Tibial nerve (tissue), 4 donors: ENCODE measurements around the gene NNMT. TPM values are rescaled to one million over a fixed set of nuclear protein-coding genes. Genes with fewer than 3 reads are reported as not detected.

ENCODE experiments used
- DNase-seq, 2 donors: peaks; one replicate each; pipeline ENCODE4 v3.0.0-alpha.2; 2019; ENCODE audit warnings: low spot score in 2 of 2
- H3K27ac ChIP-seq, 4 donors: fragments of 200-600 bp; sonication (generic) in 3 of 4; one replicate each; pipeline ENCODE4 v1.5.1; 2017 to 2019; ENCODE audit warnings: mild to moderate bottlenecking in 1 of 4
- H3K27me3 ChIP-seq, 2 donors: fragments of 200-600 bp; sonication (generic) in 1 of 2; one replicate each; pipeline versions ENCODE4 v1.5.1 to v1.6.0; 2017 to 2019
- H3K36me3 ChIP-seq, 3 donors: fragments of 200-600 bp; sonication (generic); one replicate each; pipeline ENCODE4 v1.5.1; 2018 to 2019
- H3K4me1 ChIP-seq, 4 donors: fragments of 200-600 bp; sonication (generic) in 3 of 4; one replicate each; pipeline ENCODE4 v1.5.1; 2017 to 2019
- H3K4me3 ChIP-seq, 4 donors: fragments of 200-600 bp; sonication (generic) in 3 of 4; one replicate each; pipeline ENCODE4 v1.5.1; 2017 to 2019; ENCODE audit warnings: mild to moderate bottlenecking in 1 of 4, moderate library complexity in 1 of 4
- H3K9me3 ChIP-seq, 4 donors: fragments of 200-600 bp; sonication (generic) in 3 of 4; one replicate each; pipeline ENCODE4 v1.5.1; 2017 to 2019
- EP300 ChIP-seq, 2 donors: sonication (generic); formaldehyde crosslinking; IDR thresholded peaks; one replicate each; pipeline ENCODE4 v1.6.1; 2017; ENCODE audit warnings: antibody characterized with exemption in 2 of 2, mild to moderate bottlenecking in 1 of 2
- POLR2A ChIP-seq, 2 donors: fragments of 450-650 bp; IDR thresholded peaks; one replicate each; pipeline ENCODE4 v1.6.1; 2017; ENCODE audit warnings: antibody characterized with exemption in 2 of 2, mild to moderate bottlenecking in 2 of 2, moderate library complexity in 2 of 2
- WGBS, 2 donors: methylation state at CpG; one replicate each; pipeline ENCODE4 v1.1.5; 2018; 5-methylcytosine and 5-hydroxymethylcytosine counted together
- total RNA-seq, 4 donors: library from RNA; depleted of rRNA; stranded (reverse); fragments of >200 nt; gene quantifications; one replicate each; pipeline ENCODE4 v1.1.0, GENCODE V29; 2016
- TF ChIP-seq, protein P1 (sequence below), 5 experiments: fragments of 200-600 bp in 3 of 5; fragments of 450-650 bp in 2 of 5; sonication (generic) in 3 of 5; IDR thresholded peaks; one replicate each; pipeline ENCODE4 v1.5.1; 2016 to 2019; ENCODE audit warnings: antibody characterized with exemption in 5 of 5, mild to moderate bottlenecking in 3 of 5, moderate library complexity in 2 of 5

The NNMT gene
- total RNA-seq, 4 donors from 2014 or later = 520 to 1,803 (median 896) TPM

DNA sequence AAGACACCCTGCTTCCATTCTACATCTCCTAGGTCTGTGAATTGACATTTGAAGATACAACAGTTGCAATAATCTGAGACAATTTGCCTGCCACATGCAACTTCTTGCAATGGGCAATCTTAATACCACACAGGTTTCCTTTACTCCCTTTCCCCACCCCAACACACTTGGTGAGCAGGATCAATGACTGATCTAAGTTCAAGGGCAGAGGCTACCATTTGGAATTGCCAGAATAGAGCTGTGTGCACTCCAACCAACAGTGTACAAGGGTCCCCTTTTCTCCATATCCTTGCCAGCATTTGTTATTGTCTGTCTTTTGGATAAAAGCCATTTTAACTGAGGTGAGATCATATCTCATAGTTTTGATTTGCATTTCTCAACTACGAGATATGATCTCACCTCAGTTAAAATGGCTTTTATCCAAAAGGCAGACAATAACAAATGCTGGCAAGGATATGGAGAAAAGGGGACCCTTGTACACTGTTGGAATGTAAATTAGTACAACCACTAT lies 2.9 kb upstream of the NNMT start:
- no peak for TF ChIP-seq EP300 (IDR thresholded peaks at IDR 0.05)
- no peak for TF ChIP-seq POLR2A (IDR thresholded peaks at IDR 0.05)
- TF ChIP-seq, protein P1, sequence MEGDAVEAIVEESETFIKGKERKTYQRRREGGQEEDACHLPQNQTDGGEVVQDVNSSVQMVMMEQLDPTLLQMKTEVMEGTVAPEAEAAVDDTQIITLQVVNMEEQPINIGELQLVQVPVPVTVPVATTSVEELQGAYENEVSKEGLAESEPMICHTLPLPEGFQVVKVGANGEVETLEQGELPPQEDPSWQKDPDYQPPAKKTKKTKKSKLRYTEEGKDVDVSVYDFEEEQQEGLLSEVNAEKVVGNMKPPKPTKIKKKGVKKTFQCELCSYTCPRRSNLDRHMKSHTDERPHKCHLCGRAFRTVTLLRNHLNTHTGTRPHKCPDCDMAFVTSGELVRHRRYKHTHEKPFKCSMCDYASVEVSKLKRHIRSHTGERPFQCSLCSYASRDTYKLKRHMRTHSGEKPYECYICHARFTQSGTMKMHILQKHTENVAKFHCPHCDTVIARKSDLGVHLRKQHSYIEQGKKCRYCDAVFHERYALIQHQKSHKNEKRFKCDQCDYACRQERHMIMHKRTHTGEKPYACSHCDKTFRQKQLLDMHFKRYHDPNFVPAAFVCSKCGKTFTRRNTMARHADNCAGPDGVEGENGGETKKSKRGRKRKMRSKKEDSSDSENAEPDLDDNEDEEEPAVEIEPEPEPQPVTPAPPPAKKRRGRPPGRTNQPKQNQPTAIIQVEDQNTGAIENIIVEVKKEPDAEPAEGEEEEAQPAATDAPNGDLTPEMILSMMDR (IDR thresholded peaks at IDR 0.05) = no peak
- DNase-seq = no peak
- no peaks in the 10 kb centered on the region for H3K27me3 ChIP-seq
- WGBS, 2 donors = 35 to 47% methylated on average over 1 of the region's 1 CpG
- peak overlapping the region in 3 of 4 donors; percentile 75 to 96 (median 95) for H3K27ac ChIP-seq
- H3K36me3 ChIP-seq = peaks cover 0 to 4% (median 0%) of the 10 kb centered on the region in 3 donors
- H3K9me3 ChIP-seq = no peaks in the 10 kb centered on the region
- no peak overlapping the region for H3K4me3 ChIP-seq
- peaks cover 0 to 59% (median 19%) of the 10 kb centered on the region in 4 donors for H3K4me1 ChIP-seq

GRCh38 chr11:114296605-114297372 lies 590 bp downstream of the NNMT start:
- Histone ChIP-seq H3K27ac (peak overlapping the region; percentile 68 to 96 (median 85)), H3K9me3 (peaks cover 0 to 18% (median 3%) of the 10 kb centered on the region in 4 donors), H3K36me3 (peaks cover 0 to 39% (median 0%) of the 10 kb centered on the region in 3 donors), H3K27me3 (no peaks in the 10 kb centered on the region), H3K4me3 (peak overlapping the region; percentile 29 to 57 (median 40)), H3K4me1 (peaks cover 0 to 46% (median 19%) of the 10 kb centered on the region in 4 donors)
- no peak for DNase-seq
- 59 to 70% methylated on average over 7 of the region's 7 CpGs for WGBS, 2 donors
- TF ChIP-seq, protein P1 (IDR thresholded peaks at IDR 0.05) = no peak
- TF ChIP-seq POLR2A (IDR thresholded peaks at IDR 0.05) (no peak), EP300 (IDR thresholded peaks at IDR 0.05) (no peak)

DNA sequence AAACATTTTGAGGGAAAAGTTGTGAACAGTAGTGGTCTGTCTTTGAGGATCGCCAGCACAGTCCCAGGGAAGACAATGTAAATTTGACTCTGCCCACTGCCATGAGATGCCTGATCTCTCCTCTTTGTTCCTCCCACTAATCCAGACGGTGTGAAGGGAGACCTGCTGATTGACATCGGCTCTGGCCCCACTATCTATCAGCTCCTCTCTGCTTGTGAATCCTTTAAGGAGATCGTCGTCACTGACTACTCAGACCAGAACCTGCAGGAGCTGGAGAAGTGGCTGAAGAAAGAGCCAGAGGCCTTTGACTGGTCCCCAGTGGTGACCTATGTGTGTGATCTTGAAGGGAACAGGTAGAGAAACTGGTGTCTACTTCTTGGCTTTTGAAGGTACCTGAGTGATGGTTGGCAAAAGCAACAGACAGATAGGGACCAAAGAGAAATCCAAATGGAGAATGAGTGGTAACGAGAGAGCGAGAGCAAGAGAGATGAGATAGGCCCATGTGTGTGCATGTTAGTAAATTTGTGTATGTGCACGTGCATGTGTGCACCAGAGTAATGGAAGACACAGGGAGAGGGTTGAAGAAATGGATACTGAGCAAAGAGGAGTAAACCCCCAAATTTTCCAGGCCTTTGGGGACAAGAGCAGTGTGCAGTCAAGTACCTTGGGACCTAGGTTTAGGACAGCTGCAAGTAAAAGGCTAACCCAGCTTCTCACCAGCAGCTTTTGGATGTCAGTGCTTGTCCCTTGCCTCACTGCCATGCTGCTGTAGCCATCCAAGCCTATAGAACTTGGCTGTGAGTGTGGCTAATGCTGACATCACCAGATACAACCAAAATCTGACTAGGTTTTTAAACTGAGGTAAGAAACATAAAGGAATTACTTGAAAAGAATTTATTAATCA lies 1.9 kb downstream of the NNMT start:
- Histone ChIP-seq H3K4me1 (peaks cover 0 to 35% (median 13%) of the 10 kb centered on the region in 4 donors), H3K27me3 (no peaks in the 10 kb centered on the region), H3K36me3 (peaks cover 0 to 52% (median 0%) of the 10 kb centered on the region in 3 donors), H3K4me3 (peak overlapping the region; percentile 29 to 57 (median 40)), H3K9me3 (peaks cover 0 to 22% (median 5%) of the 10 kb centered on the region in 4 donors), H3K27ac (peak overlapping the region; percentile 68 to 96 (median 85))
- DNase-seq = no peak
- 80 to 83% methylated on average over 8 of the region's 8 CpGs for WGBS, 2 donors
- TF ChIP-seq, protein P1 (IDR thresholded peaks at IDR 0.05) = no peak
- TF ChIP-seq EP300 (IDR thresholded peaks at IDR 0.05) (no peak), POLR2A (IDR thresholded peaks at IDR 0.05) (no peak)

DNA sequence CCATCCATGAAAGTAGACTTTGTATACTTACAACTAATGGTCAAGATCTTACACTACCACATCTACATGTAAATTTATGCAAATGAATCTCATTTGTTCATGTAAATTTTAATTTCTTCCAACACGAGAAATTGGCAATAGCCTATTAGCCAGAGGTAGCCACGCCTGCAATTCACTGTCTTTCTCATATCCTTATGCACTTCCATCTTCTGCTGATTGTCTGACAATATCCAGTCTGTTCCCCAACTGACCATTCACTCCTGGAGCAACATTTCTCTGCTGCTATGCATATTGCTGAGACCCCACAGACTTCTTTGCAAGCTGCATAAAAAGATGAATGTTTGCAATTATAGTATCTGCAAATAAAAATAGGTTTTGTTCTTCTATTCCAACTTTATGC lies 2.5 kb downstream of the NNMT start:
- Histone ChIP-seq H3K4me3 (peak overlapping the region; percentile 29 to 57 (median 40)), H3K27ac (peak overlapping the region in 2 of 4 donors; percentile 95 to 96), H3K36me3 (peaks cover 0 to 57% (median 0%) of the 10 kb centered on the region in 3 donors), H3K4me1 (peaks cover 0 to 30% (median 11%) of the 10 kb centered on the region in 4 donors), H3K27me3 (no peaks in the 10 kb centered on the region), H3K9me3 (peaks cover 0 to 22% (median 5%) of the 10 kb centered on the region in 4 donors)
- TF ChIP-seq, protein P1 (IDR thresholded peaks at IDR 0.05) = no peak
- TF ChIP-seq POLR2A (IDR thresholded peaks at IDR 0.05) (no peak), EP300 (IDR thresholded peaks at IDR 0.05) (no peak)
- 74 to 84% methylated on average over 2 of the region's 2 CpGs for WGBS, 2 donors
- DNase-seq = no peak
